A673 (cell line): ENCODE measurements around the gene KIAA1549.

Experiments
- EZH2 ChIP-seq: fragments of 200-600 bp; sonication (generic); IDR thresholded peaks from 2 replicates; pipeline ENCODE4 v1.6.1; 2017; ENCODE audit warnings: borderline replicate concordance, low read depth, mild to moderate bottlenecking, mixed read lengths, antibody characterized with exemption, low read length; ENCODE audit not compliant: poor library complexity, severe bottlenecking
- TF ChIP-seq, protein P1 (sequence below): fragments of 300-800, 200-600 bp; sonication (generic); conservative IDR thresholded peaks from 2 replicates; pipeline ENCODE4 v1.5.1; 2017; ENCODE audit warnings: low read depth, mild to moderate bottlenecking, antibody characterized with exemption, low read length, moderate library complexity, mixed read lengths

DNA sequence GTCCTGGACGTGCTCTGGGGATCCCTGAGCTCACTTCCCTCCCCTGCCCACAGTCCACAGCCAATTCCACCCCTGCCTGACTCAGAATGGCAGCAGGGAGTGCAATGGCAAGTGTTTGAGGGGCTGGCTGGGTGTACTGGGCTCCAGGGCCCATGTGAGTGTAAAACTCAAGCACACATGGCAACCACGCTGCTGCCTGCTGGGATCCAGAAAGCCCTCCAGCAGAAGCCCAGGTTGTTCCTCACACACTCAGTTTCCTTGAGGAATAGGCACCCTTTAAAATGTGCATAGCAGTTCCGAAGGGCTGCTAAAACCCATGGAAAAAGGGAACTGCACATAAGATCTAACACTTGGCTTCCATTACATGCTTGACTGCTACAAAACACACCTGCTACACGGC, 171.8 kb downstream of the KIAA1549 start:
- TF ChIP-seq, protein P1, sequence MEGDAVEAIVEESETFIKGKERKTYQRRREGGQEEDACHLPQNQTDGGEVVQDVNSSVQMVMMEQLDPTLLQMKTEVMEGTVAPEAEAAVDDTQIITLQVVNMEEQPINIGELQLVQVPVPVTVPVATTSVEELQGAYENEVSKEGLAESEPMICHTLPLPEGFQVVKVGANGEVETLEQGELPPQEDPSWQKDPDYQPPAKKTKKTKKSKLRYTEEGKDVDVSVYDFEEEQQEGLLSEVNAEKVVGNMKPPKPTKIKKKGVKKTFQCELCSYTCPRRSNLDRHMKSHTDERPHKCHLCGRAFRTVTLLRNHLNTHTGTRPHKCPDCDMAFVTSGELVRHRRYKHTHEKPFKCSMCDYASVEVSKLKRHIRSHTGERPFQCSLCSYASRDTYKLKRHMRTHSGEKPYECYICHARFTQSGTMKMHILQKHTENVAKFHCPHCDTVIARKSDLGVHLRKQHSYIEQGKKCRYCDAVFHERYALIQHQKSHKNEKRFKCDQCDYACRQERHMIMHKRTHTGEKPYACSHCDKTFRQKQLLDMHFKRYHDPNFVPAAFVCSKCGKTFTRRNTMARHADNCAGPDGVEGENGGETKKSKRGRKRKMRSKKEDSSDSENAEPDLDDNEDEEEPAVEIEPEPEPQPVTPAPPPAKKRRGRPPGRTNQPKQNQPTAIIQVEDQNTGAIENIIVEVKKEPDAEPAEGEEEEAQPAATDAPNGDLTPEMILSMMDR = no peak
- TF ChIP-seq EZH2 = no peak
